ENCODE data around the gene PLEKHH1.

Gene PLEKHH1

DNA sequence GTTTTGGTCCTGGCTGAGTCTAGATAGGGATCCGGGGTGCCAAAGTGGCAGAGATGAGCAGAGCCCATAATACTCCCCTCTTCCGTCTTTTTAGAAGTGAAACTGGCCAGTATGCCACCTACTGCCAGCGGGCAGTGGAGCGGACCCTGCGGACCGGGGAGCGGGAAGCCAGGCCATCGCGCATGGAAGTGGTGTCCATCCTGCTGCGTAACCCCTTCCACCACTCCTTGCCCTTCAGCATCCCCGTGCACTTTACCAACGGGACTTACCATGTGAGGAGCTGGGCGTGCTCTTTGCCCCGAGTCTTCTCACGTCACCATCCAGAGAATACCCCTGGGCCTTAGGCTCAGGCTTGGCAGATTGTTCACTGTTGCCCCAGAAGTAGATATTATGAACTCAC, 46.0 kb downstream of the PLEKHH1 start:
- Histone ChIP-seq H3K9me2 (replicated peaks; ENCODE audit: control insufficient read depth, low read length) (no peaks in the 10 kb centered on the region), H3K4me3 (ENCODE audit: low read length) (no peak overlapping the region), H3F3A (ENCODE audit: control insufficient read depth, insufficient read depth) (no peaks in the 10 kb centered on the region), H3K79me2 (ENCODE audit: control insufficient read depth, low read length) (no peaks in the 10 kb centered on the region), H3K27me3 (ENCODE audit: control insufficient read depth, low read length) (no peaks in the 10 kb centered on the region; the same call in 1 of the 2 replicates), H3K4me1 (ENCODE audit: control insufficient read depth, low read length) (no peaks in the 10 kb centered on the region), H3K4me2 (ENCODE audit: low read length) (no peak overlapping the region), H4K20me1 (ENCODE audit: control insufficient read depth, insufficient read depth, low read depth, low read length) (no peaks in the 10 kb centered on the region), H3K27ac (ENCODE audit: low read depth, low read length) (no peak overlapping the region), H3K36me3 (ENCODE audit: control insufficient read depth, low read length) (no peaks in the 10 kb centered on the region), H3K9me3 (ENCODE audit: control insufficient read depth, insufficient read depth, low read length) (no peaks in the 10 kb centered on the region)
- no peak for TF ChIP-seq EZH2phosphoT487 (IDR thresholded peaks at IDR 0.05; ENCODE audit: borderline replicate concordance, low read length)
- TF ChIP-seq, protein P1, sequence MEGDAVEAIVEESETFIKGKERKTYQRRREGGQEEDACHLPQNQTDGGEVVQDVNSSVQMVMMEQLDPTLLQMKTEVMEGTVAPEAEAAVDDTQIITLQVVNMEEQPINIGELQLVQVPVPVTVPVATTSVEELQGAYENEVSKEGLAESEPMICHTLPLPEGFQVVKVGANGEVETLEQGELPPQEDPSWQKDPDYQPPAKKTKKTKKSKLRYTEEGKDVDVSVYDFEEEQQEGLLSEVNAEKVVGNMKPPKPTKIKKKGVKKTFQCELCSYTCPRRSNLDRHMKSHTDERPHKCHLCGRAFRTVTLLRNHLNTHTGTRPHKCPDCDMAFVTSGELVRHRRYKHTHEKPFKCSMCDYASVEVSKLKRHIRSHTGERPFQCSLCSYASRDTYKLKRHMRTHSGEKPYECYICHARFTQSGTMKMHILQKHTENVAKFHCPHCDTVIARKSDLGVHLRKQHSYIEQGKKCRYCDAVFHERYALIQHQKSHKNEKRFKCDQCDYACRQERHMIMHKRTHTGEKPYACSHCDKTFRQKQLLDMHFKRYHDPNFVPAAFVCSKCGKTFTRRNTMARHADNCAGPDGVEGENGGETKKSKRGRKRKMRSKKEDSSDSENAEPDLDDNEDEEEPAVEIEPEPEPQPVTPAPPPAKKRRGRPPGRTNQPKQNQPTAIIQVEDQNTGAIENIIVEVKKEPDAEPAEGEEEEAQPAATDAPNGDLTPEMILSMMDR (IDR thresholded peaks at IDR 0.05; ENCODE audit: low read depth, low read length, poor library complexity, severe bottlenecking): no peak

DNA sequence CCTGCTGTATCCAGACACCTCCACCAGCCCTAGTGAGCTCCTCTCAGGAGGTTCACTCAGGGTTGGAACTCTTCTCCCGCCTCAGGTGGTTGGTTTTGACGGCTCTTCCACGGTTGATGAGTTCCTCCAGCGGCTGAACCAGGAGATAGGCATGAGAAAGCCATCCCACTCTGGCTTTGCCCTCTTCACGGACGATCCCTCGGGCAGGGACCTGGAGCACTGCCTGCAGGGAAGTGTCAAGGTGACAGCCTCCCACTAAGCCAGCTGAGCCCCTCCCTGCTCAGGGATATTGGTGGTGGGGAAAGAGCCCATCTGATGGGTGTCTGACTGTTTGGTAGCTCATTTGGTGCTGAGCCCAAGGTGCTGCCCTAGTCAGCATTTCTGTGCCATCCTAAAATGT, 46.5 kb downstream of the PLEKHH1 start:
- Histone ChIP-seq H3K4me1 (ENCODE audit: control insufficient read depth, low read length) (no peaks in the 10 kb centered on the region), H3K27me3 (ENCODE audit: control insufficient read depth, low read length) (no peaks in the 10 kb centered on the region; the same call in 1 of the 2 replicates), H3K79me2 (ENCODE audit: control insufficient read depth, low read length) (no peaks in the 10 kb centered on the region), H4K20me1 (ENCODE audit: control insufficient read depth, insufficient read depth, low read depth, low read length) (no peaks in the 10 kb centered on the region), H3K9me3 (ENCODE audit: control insufficient read depth, insufficient read depth, low read length) (no peaks in the 10 kb centered on the region), H3K4me2 (ENCODE audit: low read length) (no peak overlapping the region), H3K9me2 (replicated peaks; ENCODE audit: control insufficient read depth, low read length) (no peaks in the 10 kb centered on the region), H3K27ac (ENCODE audit: low read depth, low read length) (no peak overlapping the region), H3F3A (ENCODE audit: control insufficient read depth, insufficient read depth) (no peaks in the 10 kb centered on the region), H3K36me3 (ENCODE audit: control insufficient read depth, low read length) (no peaks in the 10 kb centered on the region), H3K4me3 (ENCODE audit: low read length) (no peak overlapping the region)
- TF ChIP-seq EZH2phosphoT487 (IDR thresholded peaks at IDR 0.05; ENCODE audit: borderline replicate concordance, low read length): no peak
- TF ChIP-seq, protein P1 (IDR thresholded peaks at IDR 0.05; ENCODE audit: low read depth, low read length, poor library complexity, severe bottlenecking): no peak

DNA sequence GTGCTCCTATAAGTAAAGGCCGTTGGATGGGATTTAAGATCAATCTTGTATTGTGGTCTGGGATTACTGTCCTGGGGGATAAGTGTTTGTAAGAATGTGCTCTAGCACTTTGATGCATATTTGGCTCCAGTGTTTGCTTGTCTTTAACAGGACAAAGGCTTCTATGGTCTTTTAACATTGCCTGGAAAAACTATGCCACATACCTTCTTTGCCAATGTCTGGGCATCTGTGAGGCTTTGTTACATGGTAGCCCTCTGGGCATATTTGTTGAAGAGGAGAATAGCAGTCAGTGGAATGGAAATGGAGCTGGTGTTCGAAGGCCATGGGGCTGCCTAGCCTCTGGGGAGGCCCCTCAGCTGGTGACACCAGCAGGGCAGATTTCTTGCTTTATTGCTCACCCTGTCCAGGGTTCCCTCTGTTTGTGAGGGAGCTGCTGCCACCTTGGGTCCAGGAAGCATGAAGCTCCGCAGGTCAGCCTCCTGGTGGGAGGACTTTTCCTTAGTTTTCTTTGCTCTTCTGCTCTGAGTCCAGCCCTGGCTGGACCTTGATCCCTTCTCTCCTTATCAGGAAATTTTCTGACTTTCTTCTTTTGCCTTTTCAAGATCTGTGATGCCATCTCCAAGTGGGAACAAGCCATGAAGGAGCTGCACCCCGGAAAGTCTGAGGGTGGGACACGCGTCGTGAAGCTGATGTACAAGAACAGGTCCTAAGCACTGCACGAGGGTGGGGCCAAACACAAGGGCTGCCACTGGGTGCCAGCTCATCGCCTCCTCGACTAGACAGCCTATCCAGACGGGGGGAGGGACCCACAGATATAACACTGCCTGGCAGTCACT, 47.5 kb downstream of the PLEKHH1 start:
- Histone ChIP-seq H3K4me1 (ENCODE audit: control insufficient read depth, low read length) (no peaks in the 10 kb centered on the region), H3K4me3 (ENCODE audit: low read length) (no peak overlapping the region), H3K4me2 (ENCODE audit: low read length) (no peak overlapping the region), H3K79me2 (ENCODE audit: control insufficient read depth, low read length) (no peaks in the 10 kb centered on the region), H3K27me3 (ENCODE audit: control insufficient read depth, low read length) (no peaks in the 10 kb centered on the region; the same call in 1 of the 2 replicates), H3K9me3 (ENCODE audit: control insufficient read depth, insufficient read depth, low read length) (no peaks in the 10 kb centered on the region), H3K27ac (ENCODE audit: low read depth, low read length) (no peak overlapping the region), H3F3A (ENCODE audit: control insufficient read depth, insufficient read depth) (no peaks in the 10 kb centered on the region), H4K20me1 (ENCODE audit: control insufficient read depth, insufficient read depth, low read depth, low read length) (no peaks in the 10 kb centered on the region), H3K36me3 (ENCODE audit: control insufficient read depth, low read length) (no peaks in the 10 kb centered on the region), H3K9me2 (replicated peaks; ENCODE audit: control insufficient read depth, low read length) (no peaks in the 10 kb centered on the region)
- no peak for TF ChIP-seq EZH2phosphoT487 (IDR thresholded peaks at IDR 0.05; ENCODE audit: borderline replicate concordance, low read length)
- TF ChIP-seq, protein P1 (IDR thresholded peaks at IDR 0.05; ENCODE audit: low read depth, low read length, poor library complexity, severe bottlenecking): no peak

Data from DOHH2 (cell line).